IMR-90 (cell line): Measurements from ENCODE around the gene HCN3. TPM values are rescaled to one million over a fixed set of nuclear protein-coding genes. Genes with fewer than 3 reads are reported as not detected.
A peak's percentile ranks its signal among the peaks of the same experiment; 100 is the strongest.

ENCODE experiments used
- ATAC-seq: fragments of 200-7000 bp; cut with Tn5 transposase; 2 replicates; pipeline ENCODE4 v1.9.1; 2020; ENCODE audit warnings: low read depth, mild to moderate bottlenecking, moderate library complexity
- BruUV-seq: library from RNA; stranded (reverse); fragments of 400-500 nt; replicated peaks from 2 replicates; lab custom pipeline; 2021; lab: Mats Ljungman, UMichigan
- CTCF ChIA-PET: fragments of 300-600 bp; formaldehyde crosslinking; extraction: SDS; loops from one replicate; lab custom pipeline; 2021; ENCODE audit warnings: antibody characterized with exemption; lab: Yijun Ruan, JAX
- POLR2A ChIA-PET: fragments of 300-600 bp; sonication (Branson Sonifier 250); formaldehyde crosslinking; loops from one replicate; lab custom pipeline; 2022; ENCODE audit warnings: antibody characterized with exemption; ENCODE audit not compliant: unreplicated experiment; lab: Charles Lee
- DNase-seq: peaks from one replicate; pipeline ENCODE4 v3.0.0; 2013
- H2AFZ ChIP-seq: replicated peaks from 2 replicates; pipeline ENCODE3; 2013; ENCODE audit warnings: low read length, mild to moderate bottlenecking; ENCODE audit not compliant: poor library complexity
- H2AK5ac ChIP-seq: 2 replicates; pipeline ENCODE4 v1.6.1; 2013; ENCODE audit warnings: low read depth, low read length, inconsistent platforms
- H2AK9ac ChIP-seq: replicated peaks from 2 replicates; pipeline ENCODE3; 2013; ENCODE audit warnings: mild to moderate bottlenecking, low read depth, low read length, moderate library complexity; ENCODE audit not compliant: poor library complexity
- H2BK120ac ChIP-seq: 2 replicates; pipeline ENCODE4 v1.6.1; 2013; ENCODE audit warnings: low read depth, low read length, inconsistent platforms
- H2BK15ac ChIP-seq: 3 replicates; pipeline ENCODE4 v1.6.1; 2013; ENCODE audit warnings: low read depth, low read length, inconsistent platforms
- H2BK20ac ChIP-seq: 2 replicates; pipeline ENCODE4 v1.6.1; 2013; ENCODE audit warnings: low read depth, mild to moderate bottlenecking, inconsistent platforms, low read length, moderate library complexity
- H2BK5ac ChIP-seq: 2 replicates; pipeline ENCODE4 v1.6.1; 2013; ENCODE audit warnings: mild to moderate bottlenecking, low read depth, low read length, inconsistent platforms; ENCODE audit not compliant: poor library complexity, severe bottlenecking
- H3K14ac ChIP-seq: replicated peaks from 2 replicates; pipeline ENCODE4 v1.6.1; 2013; ENCODE audit warnings: low read depth, low read length, inconsistent platforms
- H3K18ac ChIP-seq: 2 replicates; pipeline ENCODE4 v1.6.1; 2013; ENCODE audit warnings: low read depth, low read length, control low read depth
- H3K23ac ChIP-seq: 2 replicates; pipeline ENCODE4 v1.6.1; 2013; ENCODE audit warnings: low read depth, low read length, inconsistent platforms
- H3K27ac ChIP-seq: 2 replicates; pipeline ENCODE4 v1.5.1; 2013; ENCODE audit warnings: mild to moderate bottlenecking, control low read depth, low read length; ENCODE audit not compliant: insufficient read depth
- H3K27me3 ChIP-seq: 2 replicates; pipeline ENCODE4 v1.6.1; 2013; ENCODE audit warnings: low read length; ENCODE audit not compliant: control insufficient read depth, insufficient read depth
- H3K36me3 ChIP-seq: 2 replicates; pipeline ENCODE4 v1.6.1; 2013; ENCODE audit warnings: low read length, mixed read lengths; ENCODE audit not compliant: control insufficient read depth, insufficient read depth
- H3K4ac ChIP-seq: 2 replicates; pipeline ENCODE4 v1.6.1; 2013; ENCODE audit warnings: low read depth, low read length, inconsistent platforms
- H3K4me1 ChIP-seq: 2 replicates; pipeline ENCODE4 v1.6.1; 2013; ENCODE audit warnings: low read length, mixed read lengths; ENCODE audit not compliant: control insufficient read depth, insufficient read depth
- H3K4me2 ChIP-seq: 2 replicates; pipeline ENCODE4 v1.6.1; 2013; ENCODE audit warnings: low read depth, mild to moderate bottlenecking, control low read depth, low read length, moderate library complexity
- H3K4me3 ChIP-seq: 2 replicates; pipeline ENCODE4 v1.5.1; 2013; ENCODE audit warnings: low read depth, mild to moderate bottlenecking, control low read depth, low read length, moderate library complexity; ENCODE audit not compliant: insufficient read depth
- H3K56ac ChIP-seq: 2 replicates; pipeline ENCODE4 v1.6.1; 2013; ENCODE audit warnings: low read length, inconsistent platforms; ENCODE audit not compliant: insufficient read depth; ENCODE audit errors: extremely low read depth
- H3K79me1 ChIP-seq, 2 experiments: 2 replicates each; pipeline ENCODE4 v1.6.1; 2013; ENCODE audit warnings: low read length in 2 of 2, inconsistent platforms in 1 of 2, low read depth in 1 of 2
- H3K9ac ChIP-seq: 2 replicates; pipeline ENCODE4 v1.6.1; 2013; ENCODE audit warnings: low read depth, low read length, control low read depth
- H3K9me1 ChIP-seq: 2 replicates; pipeline ENCODE4 v1.6.1; 2013; ENCODE audit warnings: low read length, inconsistent platforms; ENCODE audit not compliant: insufficient read depth
- H3K9me3 ChIP-seq: 2 replicates; pipeline ENCODE4 v1.6.1; 2013; ENCODE audit warnings: low read length; ENCODE audit not compliant: control insufficient read depth, insufficient read depth
- H4K20me1 ChIP-seq: 2 replicates; pipeline ENCODE4 v1.6.1; 2013; ENCODE audit warnings: low read length, inconsistent platforms; ENCODE audit not compliant: insufficient read depth
- H4K5ac ChIP-seq: 2 replicates; pipeline ENCODE4 v1.6.1; 2013; ENCODE audit warnings: mild to moderate bottlenecking, low read depth, low read length, control low read depth
- H4K8ac ChIP-seq, 2 experiments: 2 replicates each; pipeline ENCODE4 v1.6.1; 2013; ENCODE audit warnings: low read depth in 2 of 2, low read length in 2 of 2, control low read depth in 1 of 2, inconsistent platforms in 1 of 2
- H4K91ac ChIP-seq: 2 replicates; pipeline ENCODE4 v1.6.1; 2013; ENCODE audit warnings: low read depth, low read length, inconsistent platforms; ENCODE audit not compliant: insufficient read depth
- WGBS, 2 experiments: methylation state at CpG; one replicate each; pipeline versions ENCODE4 v1.1.5 to v1.1.7; 2013; ENCODE audit warnings: missing lambda C conversion rate in 2 of 2; ENCODE audit not compliant: insufficient read length in 1 of 2; ENCODE audit errors: extremely low coverage in 2 of 2; 5-methylcytosine and 5-hydroxymethylcytosine counted together
- dilution Hi-C: fragments of 300-500 bp; cut with HindIII; formaldehyde crosslinking; loops from one replicate; pipeline ENCODE4 v1.14.3; 2018; ENCODE audit warnings: low sequenced_read_pairs; ENCODE audit not compliant: unreplicated experiment
- in situ Hi-C: fragments of 300-500 bp; cut with MboI; formaldehyde crosslinking; loops from 3 replicates; pipeline ENCODE4 v1.14.3; 2019; ENCODE audit warnings: low sequenced_read_pairs, inconsistent platforms, mixed read lengths
- intact Hi-C: fragments of 100-400 bp; cut with micrococcal nuclease; formaldehyde crosslinking; loops from 2 replicates; pipeline ENCODE4 v1.10.0; 2022
- polyA plus RNA-seq, 3 experiments: library from polyadenylated mRNA; depleted of rRNA; stranded (reverse); fragments of >200 nt; gene quantifications; 2 replicates each; pipeline ENCODE4 v1.2.3, GENCODE V29; 2012; ENCODE audit warnings: low replicate concordance in 1 of 3
- total RNA-seq: library from RNA; depleted of rRNA; stranded (reverse); fragments of >200 nt; gene quantifications from 2 replicates; pipeline ENCODE4 v1.2.3, GENCODE V29; 2012
- TF ChIP-seq, protein P1 (sequence below): conservative IDR thresholded peaks from 2 replicates; pipeline ENCODE4 v1.5.1; 2012; ENCODE audit warnings: mild to moderate bottlenecking, low read depth, low read length, improper control_type of control experiment

Gene HCN3
- total and polyA plus RNA-seq, 2 of the 4 experiments (the other 2 are of a cell fraction), result 0.36 to 2.7 TPM

DNA sequence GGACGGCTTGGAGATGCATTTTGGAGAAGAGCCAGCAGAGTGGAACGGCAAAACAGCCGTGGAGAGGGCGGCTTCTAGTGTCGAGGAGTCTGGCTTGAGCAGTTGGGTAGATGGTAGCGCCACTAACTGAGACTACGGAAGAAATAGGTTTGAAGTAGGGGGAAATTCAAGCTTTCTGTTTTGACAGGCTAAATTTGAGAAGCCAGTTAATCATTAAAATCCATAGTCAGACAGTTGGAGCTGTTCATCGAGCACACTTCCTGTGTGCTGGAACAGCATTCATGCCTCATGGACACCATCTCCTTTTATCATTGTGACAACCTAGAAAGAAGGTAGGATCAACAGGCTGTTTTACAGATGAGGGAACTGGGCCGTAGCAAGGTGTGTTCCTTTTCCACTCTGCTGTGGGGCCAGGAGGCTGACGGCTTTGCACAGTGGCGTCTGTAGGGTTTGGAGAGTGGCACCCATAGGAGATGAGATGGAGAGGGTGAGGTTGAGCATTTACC lies 27.3 kb downstream of the HCN3 start:
- 35% methylated on average over 4 of the region's 11 CpGs; no CpG with 5 or more reads in 1 of the 2 experiments for WGBS, 2 experiments
- Histone ChIP-seq H3K9ac (no peak overlapping the region), H3K18ac (no peak overlapping the region), H3K56ac (no peak overlapping the region), H3K4me3 (no peak overlapping the region), H3K9me3 (no peaks in the 10 kb centered on the region), H2AFZ (peak overlapping the region; percentile 32), H2BK5ac (no peak overlapping the region), H2AK9ac (no peak overlapping the region), H3K4ac (no peak overlapping the region), H4K8ac (no peak overlapping the region), H4K20me1 (no peaks in the 10 kb centered on the region), H3K27ac (no peak overlapping the region), H3K27me3 (peaks cover 7% of the 10 kb centered on the region), H4K5ac (no peak overlapping the region), H4K91ac (no peak overlapping the region), H3K4me2 (no peak overlapping the region), H2BK120ac (no peak overlapping the region), H3K14ac (no peak overlapping the region), H2BK20ac (no peak overlapping the region), H3K4me1 (peaks cover 3% of the 10 kb centered on the region), H3K79me1 (peaks cover 4 to 9% of the 10 kb centered on the region in 2 experiments; a peak in 3 of 4 replicates), H2AK5ac (no peak overlapping the region), H2BK15ac (no peak overlapping the region), H3K36me3 (no peaks in the 10 kb centered on the region), H3K9me1 (0 out of 2 replicates have a peak, but pooled peaks cover 1% of the 10 kb centered on the region), H3K23ac (no peak overlapping the region)
- dilution Hi-C loops (no loop called here), in situ Hi-C loops (no loop called here), intact Hi-C loops (loop anchor here (5.0 kb wide), 1 partner anchor 42 kb away; the partner anchor contains the start of gene SCAMP3)
- ChIA-PET CTCF (no interaction called here), POLR2A (interaction anchor here (0.6 kb wide), 1 partner anchor 28 kb away, joined by 4 read pairs; no protein-coding TSS in a partner anchor)
- ATAC-seq, result no peak
- TF ChIP-seq, protein P1, sequence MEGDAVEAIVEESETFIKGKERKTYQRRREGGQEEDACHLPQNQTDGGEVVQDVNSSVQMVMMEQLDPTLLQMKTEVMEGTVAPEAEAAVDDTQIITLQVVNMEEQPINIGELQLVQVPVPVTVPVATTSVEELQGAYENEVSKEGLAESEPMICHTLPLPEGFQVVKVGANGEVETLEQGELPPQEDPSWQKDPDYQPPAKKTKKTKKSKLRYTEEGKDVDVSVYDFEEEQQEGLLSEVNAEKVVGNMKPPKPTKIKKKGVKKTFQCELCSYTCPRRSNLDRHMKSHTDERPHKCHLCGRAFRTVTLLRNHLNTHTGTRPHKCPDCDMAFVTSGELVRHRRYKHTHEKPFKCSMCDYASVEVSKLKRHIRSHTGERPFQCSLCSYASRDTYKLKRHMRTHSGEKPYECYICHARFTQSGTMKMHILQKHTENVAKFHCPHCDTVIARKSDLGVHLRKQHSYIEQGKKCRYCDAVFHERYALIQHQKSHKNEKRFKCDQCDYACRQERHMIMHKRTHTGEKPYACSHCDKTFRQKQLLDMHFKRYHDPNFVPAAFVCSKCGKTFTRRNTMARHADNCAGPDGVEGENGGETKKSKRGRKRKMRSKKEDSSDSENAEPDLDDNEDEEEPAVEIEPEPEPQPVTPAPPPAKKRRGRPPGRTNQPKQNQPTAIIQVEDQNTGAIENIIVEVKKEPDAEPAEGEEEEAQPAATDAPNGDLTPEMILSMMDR, result no peak
- DNase-seq, result no peak
- BruUV-seq, result no TSS peak
